Progenitor cell of endocrine pancreas (in vitro differentiated cells): ENCODE results near the gene ZNF521. TPM values are rescaled to one million over a fixed set of nuclear protein-coding genes. Genes with fewer than 3 reads are reported as not detected.

Experiments
- DNase-seq: peaks from one replicate; pipeline ENCODE4 v3.0.0; 2021; ENCODE audit warnings: low spot score; ENCODE audit not compliant: unreplicated experiment
- H3K27ac Mint-ChIP-seq: 2 replicates; pipeline ENCODE4 v1.8.0; 2021; ENCODE audit warnings: mild to moderate bottlenecking, moderate library complexity, mixed read lengths
- H3K27me3 Mint-ChIP-seq: 2 replicates; pipeline ENCODE4 v1.8.0; 2021; ENCODE audit warnings: mixed read lengths
- H3K36me3 Mint-ChIP-seq: 2 replicates; pipeline ENCODE4 v1.8.0; 2022; ENCODE audit warnings: mixed read lengths; ENCODE audit not compliant: insufficient read depth
- H3K4me1 Mint-ChIP-seq: 2 replicates; pipeline ENCODE4 v1.8.0; 2021; ENCODE audit warnings: low read depth, mixed read lengths
- H3K4me3 Mint-ChIP-seq: 2 replicates; pipeline ENCODE4 v1.8.0; 2021; ENCODE audit warnings: low read depth, mild to moderate bottlenecking, moderate library complexity, mixed read lengths
- H3K9me3 Mint-ChIP-seq: 2 replicates; pipeline ENCODE4 v1.8.0; 2021; ENCODE audit warnings: low read depth, mixed read lengths
- CTCF ChIP-seq: fragments of 200-600 bp; sonication (generic); IDR thresholded peaks from one replicate; pipeline ENCODE4 v1.5.0; 2021; ENCODE audit warnings: antibody characterized with exemption, mild to moderate bottlenecking; ENCODE audit not compliant: unreplicated experiment
- total RNA-seq: library from RNA; stranded (reverse); gene quantifications from 2 replicates; pipeline ENCODE4 v1.2.1, GENCODE V29; 2021

The ZNF521 gene
- total RNA-seq, 1 donor from 2014 or later, result 39.1 TPM

- no peaks in the 10 kb centered on the region for H3K27me3 Mint-ChIP-seq
- peaks cover 15% of the 10 kb centered on the region for H3K9me3 Mint-ChIP-seq
- no peak for DNase-seq
- H3K4me3 Mint-ChIP-seq, result no peak overlapping the region
- peaks cover 15% of the 10 kb centered on the region for H3K4me1 Mint-ChIP-seq
- H3K36me3 Mint-ChIP-seq, result peaks cover 6% of the 10 kb centered on the region
- no peak for TF ChIP-seq CTCF
- no peak overlapping the region for H3K27ac Mint-ChIP-seq
Observed at GRCh38 chr18:25112821-25113434, 239.0 kb downstream of the ZNF521 start.

GRCh38 chr18:25111377-25112288 lies 240.3 kb downstream of the ZNF521 start:
- Mint-ChIP-seq H3K27me3 (no peaks in the 10 kb centered on the region), H3K4me1 (peaks cover 15% of the 10 kb centered on the region), H3K4me3 (no peak overlapping the region), H3K9me3 (peaks cover 7% of the 10 kb centered on the region), H3K36me3 (peaks cover 2% of the 10 kb centered on the region), H3K27ac (no peak overlapping the region)
- no peak for TF ChIP-seq CTCF
- no peak for DNase-seq

- Mint-ChIP-seq H3K4me3 (no peak overlapping the region), H3K27me3 (no peaks in the 10 kb centered on the region), H3K9me3 (peaks cover 3% of the 10 kb centered on the region), H3K27ac (no peak overlapping the region), H3K36me3 (peaks cover 2% of the 10 kb centered on the region), H3K4me1 (peaks cover 9% of the 10 kb centered on the region)
- no peak for TF ChIP-seq CTCF
- no peak for DNase-seq
Observed at GRCh38 chr18:25109484-25109883, 242.5 kb downstream of the ZNF521 start.

- no peaks in the 10 kb centered on the region for H3K36me3 Mint-ChIP-seq
- H3K27me3 Mint-ChIP-seq, result peaks cover 5% of the 10 kb centered on the region
- H3K9me3 Mint-ChIP-seq, result no peaks in the 10 kb centered on the region
- DNase-seq, result no peak
- no peak for TF ChIP-seq CTCF
- H3K4me3 Mint-ChIP-seq, result no peak overlapping the region
- no peak overlapping the region for H3K27ac Mint-ChIP-seq
- H3K4me1 Mint-ChIP-seq, result peaks cover 2% of the 10 kb centered on the region
Observed at GRCh38 chr18:25103468-25104155, 248.4 kb downstream of the ZNF521 start.

GRCh38 chr18:25102662-25103061 lies 249.3 kb downstream of the ZNF521 start:
- no peaks in the 10 kb centered on the region for H3K36me3 Mint-ChIP-seq
- no peak overlapping the region for H3K4me3 Mint-ChIP-seq
- peaks cover 10% of the 10 kb centered on the region for H3K27me3 Mint-ChIP-seq
- no peak overlapping the region for H3K27ac Mint-ChIP-seq
- DNase-seq, result no peak
- TF ChIP-seq CTCF, result no peak
- H3K4me1 Mint-ChIP-seq, result peaks cover 2% of the 10 kb centered on the region
- H3K9me3 Mint-ChIP-seq, result no peaks in the 10 kb centered on the region
